ENCODE measurements around the gene ZNF524.

ZNF524 gene

GRCh38 chr19:55603115-55603514 is 3.0 kb downstream of the ZNF524 start:
- no peak for FAIRE-seq

GRCh38 chr19:55603581-55604292 is 3.6 kb downstream of the ZNF524 start:
- no peak for FAIRE-seq

GRCh38 chr19:55605207-55605636 is 5.1 kb downstream of the ZNF524 start:
- FAIRE-seq, result no peak

GRCh38 chr19:55605637-55606470 is 5.8 kb downstream of the ZNF524 start, which contains the start of gene ZNF865:
ZNF865 (plus strand) TSS chr19:55605647; CDS start chr19:55613619, 7,972 bp downstream.
- FAIRE-seq, result no peak

- FAIRE-seq, result no peak
These were observed 6.3 kb downstream of the ZNF524 start for GRCh38 chr19:55606471-55606787.

- no peak for FAIRE-seq
These were observed 6.7 kb downstream of the ZNF524 start for GRCh38 chr19:55606817-55607216.

GRCh38 chr19:55609326-55609725 is 9.2 kb downstream of the ZNF524 start:
- no peak for FAIRE-seq

- no peak for FAIRE-seq
These were observed 11.4 kb downstream of the ZNF524 start for GRCh38 chr19:55611300-55611982.

GRCh38 chr19:55611983-55612645 is 12.0 kb downstream of the ZNF524 start:
- no peak for FAIRE-seq

GRCh38 chr19:55613396-55613795 is 13.3 kb downstream of the ZNF524 start:
- FAIRE-seq, result no peak

- no peak for FAIRE-seq
These were observed 14.0 kb downstream of the ZNF524 start for GRCh38 chr19:55613930-55614710.

- FAIRE-seq, result no peak
These were observed 14.8 kb downstream of the ZNF524 start for GRCh38 chr19:55614711-55615542.

- no peak for FAIRE-seq
These were observed 15.7 kb downstream of the ZNF524 start for GRCh38 chr19:55615543-55616394.

GRCh38 chr19:55616395-55616875 is 16.3 kb downstream of the ZNF524 start:
- no peak for FAIRE-seq

- no peak for FAIRE-seq
These were observed 17.3 kb downstream of the ZNF524 start for GRCh38 chr19:55617426-55617825.

GRCh38 chr19:55618426-55618825 is 18.3 kb downstream of the ZNF524 start:
- FAIRE-seq, result no peak

- no peak for FAIRE-seq
These were observed 19.2 kb downstream of the ZNF524 start for GRCh38 chr19:55619286-55619685.

GRCh38 chr19:55620410-55621204 is 20.5 kb downstream of the ZNF524 start:
- no peak for FAIRE-seq

GRCh38 chr19:55621205-55621672 is 21.2 kb downstream of the ZNF524 start:
- no peak for FAIRE-seq
